Endothelial cell of umbilical vein (primary cell): Measurements from ENCODE around the gene EFNA5. TPM values are rescaled to one million over a fixed set of nuclear protein-coding genes. Genes with fewer than 3 reads are reported as not detected.

ENCODE experiments used
- BruUV-seq: library from RNA; stranded (reverse); fragments of 400-500 nt; replicated peaks from 2 replicates; lab custom pipeline; 2021; lab: Mats Ljungman, UMichigan
- CTCF ChIA-PET: fragments of 300-600, 350-600 bp; sonication (Branson Sonifier 250); formaldehyde crosslinking; loops from one replicate; lab custom pipeline; 2021; ENCODE audit warnings: antibody characterized with exemption, inconsistent platforms; lab: Charles Lee
- POLR2A ChIA-PET: fragments of 300-600, 350-600 bp; sonication (Branson Sonifier 250); formaldehyde crosslinking; loops from one replicate; lab custom pipeline; 2021; ENCODE audit warnings: antibody characterized with exemption, inconsistent platforms; lab: Charles Lee
- DNase-seq: peaks from one replicate; pipeline ENCODE4 v3.0.0-alpha.2; 2011; ENCODE audit warnings: low read depth, low spot score
- FAIRE-seq: peaks from 2 replicates; lab custom pipeline; 2011; peaks lifted over from hg19 to GRCh38; lab: Jason Lieb, UNC
- H2AFZ ChIP-seq: 2 replicates; pipeline ENCODE4 v1.6.0; 2012; ENCODE audit warnings: low read depth, low read length, control low read depth, inconsistent platforms
- H3K27ac ChIP-seq: 2 replicates; pipeline ENCODE4 v1.5.1; 2011; ENCODE audit warnings: low read depth, mild to moderate bottlenecking, control low read depth, low read length, moderate library complexity; ENCODE audit not compliant: insufficient read depth
- H3K27me3 ChIP-seq, 2 experiments: 2 replicates each; pipeline versions ENCODE4 v1.6.0 to v1.6.1; 2011; ENCODE audit warnings: low read length in 2 of 2, mixed read lengths in 1 of 2; ENCODE audit not compliant: control insufficient read depth in 2 of 2, insufficient read depth in 2 of 2
- H3K36me3 ChIP-seq, 2 experiments: 2 replicates in 1 of 2; 3 replicates in 1 of 2; pipeline ENCODE4 v1.5.1; 2011; ENCODE audit warnings: low read length in 2 of 2, mild to moderate bottlenecking in 1 of 2, moderate library complexity in 1 of 2; ENCODE audit not compliant: control insufficient read depth in 2 of 2, insufficient read depth in 2 of 2; ENCODE audit errors: extremely low read depth in 1 of 2
- H3K4me1 ChIP-seq: 3 replicates; pipeline ENCODE4 v1.5.1; 2011; ENCODE audit warnings: mild to moderate bottlenecking, low read length; ENCODE audit not compliant: control insufficient read depth, insufficient read depth; ENCODE audit errors: extremely low read depth
- H3K4me2 ChIP-seq: 2 replicates; pipeline ENCODE4 v1.6.1; 2011; ENCODE audit warnings: low read length, control low read depth, mixed read lengths; ENCODE audit not compliant: insufficient read depth
- H3K4me3 ChIP-seq, 3 experiments: fragments of 200-600 bp in 1 of 3; sonication (generic), shearing (Covaris generic) in 1 of 3; replicated peaks in 1 of 3; 2 replicates each; pipeline ENCODE4 v1.5.1; 2011 to 2016; ENCODE audit warnings: control low read depth in 3 of 3, low read length in 3 of 3, mild to moderate bottlenecking in 2 of 3, inconsistent platforms in 1 of 3, low read depth in 1 of 3, moderate library complexity in 1 of 3; ENCODE audit not compliant: insufficient read depth in 1 of 3
- H3K79me2 ChIP-seq: 2 replicates; pipeline ENCODE4 v1.6.0; 2012; ENCODE audit warnings: low read length, inconsistent platforms; ENCODE audit not compliant: control insufficient read depth, insufficient read depth
- H3K9ac ChIP-seq: replicated peaks from 2 replicates; pipeline ENCODE3; 2011; ENCODE audit warnings: low read length, control low read depth; ENCODE audit not compliant: insufficient read depth; ENCODE audit errors: extremely low read depth
- H3K9me1 ChIP-seq: replicated peaks from 3 replicates; pipeline ENCODE4 v1.6.0; 2011; ENCODE audit warnings: mild to moderate bottlenecking, low read length; ENCODE audit not compliant: control insufficient read depth, insufficient read depth; ENCODE audit errors: extremely low read depth
- H3K9me3 ChIP-seq: replicated peaks from 2 replicates; pipeline ENCODE4 v1.5.1; 2012; ENCODE audit warnings: low read length, inconsistent platforms; ENCODE audit not compliant: control insufficient read depth, insufficient read depth
- H4K20me1 ChIP-seq: replicated peaks from 2 replicates; pipeline ENCODE3; 2011; ENCODE audit warnings: mild to moderate bottlenecking, low read length; ENCODE audit not compliant: control insufficient read depth, insufficient read depth; ENCODE audit errors: extremely low read depth
- CTCF ChIP-seq, 2 donors: IDR thresholded peaks; 1 replicate in 1 of 2; 2 replicates in 1 of 2; pipeline ENCODE4 v1.5.1; 2011; ENCODE audit warnings: low read length in 2 of 2, mild to moderate bottlenecking in 2 of 2, moderate library complexity in 2 of 2, control low read depth in 1 of 2, inconsistent platforms in 1 of 2, low read depth in 1 of 2; ENCODE audit not compliant: insufficient read depth in 1 of 2; ENCODE audit errors: extremely low read depth in 1 of 2
- EZH2 ChIP-seq: IDR thresholded peaks from 2 replicates; pipeline ENCODE4 v1.6.1; 2012; ENCODE audit warnings: borderline replicate concordance, low read depth, mild to moderate bottlenecking, moderate library complexity, low read length, inconsistent platforms; ENCODE audit not compliant: severe bottlenecking
- FOS ChIP-seq: IDR thresholded peaks from 2 replicates; pipeline ENCODE4 v1.6.1; 2011; ENCODE audit warnings: mild to moderate bottlenecking, low read length, moderate library complexity, borderline replicate concordance; ENCODE audit not compliant: insufficient read depth
- GATA2 ChIP-seq: IDR thresholded peaks from 2 replicates; pipeline ENCODE4 v1.7.0; 2011; ENCODE audit warnings: low read depth, mild to moderate bottlenecking, moderate library complexity, mixed read lengths, low read length; ENCODE audit not compliant: insufficient read length, insufficient read depth
- MYC ChIP-seq: IDR thresholded peaks from one replicate; pipeline ENCODE4 v1.6.1; 2011; ENCODE audit warnings: mild to moderate bottlenecking, low read depth, low read length
- POLR2A ChIP-seq: IDR thresholded peaks from 2 replicates; pipeline ENCODE4 v1.6.1; 2012; ENCODE audit warnings: low read depth, mild to moderate bottlenecking, control low read depth, low read length
- POLR2AphosphoS5 ChIP-seq: IDR thresholded peaks from 2 replicates; pipeline ENCODE4 v1.6.1; 2012; ENCODE audit warnings: low read depth, mild to moderate bottlenecking, control low read depth, low read length, moderate library complexity; ENCODE audit not compliant: insufficient read depth
- dilution Hi-C: fragments of 300-500 bp; cut with MboI; formaldehyde crosslinking; loops from one replicate; pipeline ENCODE4 v1.15.0; 2019; ENCODE audit warnings: low sequenced_read_pairs; ENCODE audit not compliant: extremely low pct_ligation_motif_present
- intact Hi-C: fragments of 100-400 bp; cut with micrococcal nuclease; formaldehyde crosslinking; loops from one replicate; pipeline ENCODE4 v1.10.0; 2022
- polyA plus RNA-seq, 4 experiments: library from polyadenylated mRNA; depleted of rRNA in 3 of 4; stranded (reverse) in 3 of 4; unstranded in 1 of 4; fragments of >200 nt; gene quantifications; 2 replicates each; pipeline versions ENCODE4 v1.2.1 to v1.2.3, GENCODE V29; 2011 to 2012; ENCODE audit warnings: missing spikeins in 1 of 4
- total RNA-seq: library from RNA; stranded (reverse); gene quantifications from 2 replicates; pipeline ENCODE4 v1.2.3, GENCODE V29; 2021

EFNA5 gene
- total and polyA plus RNA-seq, 2 donors (not counting 3 experiments of a cell fraction or from before 2014, with no cell fraction given), result 13.6 to 22.1 TPM

GRCh38 chr5:107639990-107640389, 30.7 kb downstream of the EFNA5 start:
- H3K27ac ChIP-seq, result no peak overlapping the region
- dilution Hi-C loops, result no loop called here

More at GRCh38 chr5:107639990-107640389, 30.7 kb downstream of the EFNA5 start:
- no peak overlapping the region for H2AFZ ChIP-seq
- no peaks in the 10 kb centered on the region for H3K36me3 ChIP-seq
- no peak overlapping the region for H3K4me3 ChIP-seq
- no peaks in the 10 kb centered on the region for H4K20me1 ChIP-seq
- CTCF ChIA-PET, result interaction anchor here (0.8 to 1.7 kb wide), 2 partner anchors 13 to 20 kb away, joined by 3 to 6 read pairs; no protein-coding TSS in a partner anchor
- H3K79me2 ChIP-seq, result peaks cover 9% of the 10 kb centered on the region
- TF ChIP-seq GATA2 (no peak), CTCF (IDR thresholded peaks at IDR 0.05; ENCODE audit: extremely low read depth in 1 of 2, insufficient read depth in 1 of 2, low read depth in 1 of 2, low read length in 2 of 2) (no peak), MYC (no peak), POLR2A (no peak), POLR2AphosphoS5 (no peak), FOS (no peak), EZH2 (no peak)
- intact Hi-C loops, result no loop called here
- H3K4me1 ChIP-seq, result no peaks in the 10 kb centered on the region
- DNase-seq (no peak), FAIRE-seq (no peak)
- POLR2A ChIA-PET, result no interaction called here
- no TSS peak for BruUV-seq
- H3K27me3 ChIP-seq, result no peaks in the 10 kb centered on the region
- H3K4me2 ChIP-seq, result no peak overlapping the region
- H3K9ac ChIP-seq, result no peak overlapping the region
- no peaks in the 10 kb centered on the region for H3K9me1 ChIP-seq
- H3K9me3 ChIP-seq, result no peaks in the 10 kb centered on the region
